ENCODE data around the gene RBM3. TPM values are rescaled to one million over a fixed set of nuclear protein-coding genes. Genes with fewer than 3 reads are reported as not detected.

Gene RBM3
- total and polyA plus RNA-seq, 4 experiments from 2014 or later, result 169 to 282 (median 210) TPM

- ChIA-PET CTCF (ENCODE audit: partially characterized antibody) (no interaction called here), POLR2A (ENCODE audit: partially characterized antibody) (interaction anchor here (1.3 to 1.4 kb wide), 2 partner anchors 11 to 16 kb away, joined by 5 read pairs; partner anchors contain the start of gene RBM3)
- Histone ChIP-seq H3K27ac (ENCODE audit: low read depth, low read length) (no peak overlapping the region), H3K9me3 (ENCODE audit: control insufficient read depth in 1 of 2, low read length in 2 of 2) (no peaks in the 10 kb centered on the region), H3K4me3 (ENCODE audit: low read length in 2 of 2) (no peak overlapping the region), H3K4me1 (ENCODE audit: insufficient read depth, low read length) (no peaks in the 10 kb centered on the region), H3K36me3 (ENCODE audit: insufficient read depth, low read length) (no peaks in the 10 kb centered on the region), H3K27me3 (ENCODE audit: insufficient read depth, low read length) (no peaks in the 10 kb centered on the region)
- H3K36me3 Mint-ChIP-seq, result no peaks in the 10 kb centered on the region
- H3K27me3 Mint-ChIP-seq, result no peaks in the 10 kb centered on the region
- intact Hi-C loops (cut with micrococcal nuclease), result no loop called here
- no peaks in the 10 kb centered on the region for H3K9me3 Mint-ChIP-seq
- H3K4me1 Mint-ChIP-seq, result no peaks in the 10 kb centered on the region
- no peak overlapping the region for H3K4me3 Mint-ChIP-seq
- H3K27ac Mint-ChIP-seq, result peak overlapping the region in 1 of 7 donors; percentile 75
- DNase-seq, result no peak
These were observed 16.2 kb downstream of the RBM3 start for GRCh38 chrX:48590203-48591103.

- Mint-ChIP-seq H3K4me3 (no peak overlapping the region), H3K27ac (no peak overlapping the region), H3K27me3 (no peaks in the 10 kb centered on the region), H3K9me3 (no peaks in the 10 kb centered on the region), H3K4me1 (no peaks in the 10 kb centered on the region), H3K36me3 (no peaks in the 10 kb centered on the region)
- DNase-seq, result no peak
- CTCF ChIA-PET (ENCODE audit: partially characterized antibody), result no interaction called here
- intact Hi-C loops (cut with micrococcal nuclease), result no loop called here
- H3K27ac ChIP-seq (ENCODE audit: low read depth, low read length), result no peak overlapping the region
- POLR2A ChIA-PET (ENCODE audit: partially characterized antibody), result interaction anchor here (1.4 kb wide), 1 partner anchor 17 kb away, joined by 5 read pairs; the partner anchor contains the start of gene RBM3
- no peaks in the 10 kb centered on the region for H3K9me3 ChIP-seq (ENCODE audit: control insufficient read depth in 1 of 2, low read length in 2 of 2)
- H3K4me1 ChIP-seq (ENCODE audit: insufficient read depth, low read length), result no peaks in the 10 kb centered on the region
- no peaks in the 10 kb centered on the region for H3K27me3 ChIP-seq (ENCODE audit: insufficient read depth, low read length)
- H3K4me3 ChIP-seq (ENCODE audit: low read length in 2 of 2), result no peak overlapping the region
- no peaks in the 10 kb centered on the region for H3K36me3 ChIP-seq (ENCODE audit: insufficient read depth, low read length)
These were observed 17.0 kb downstream of the RBM3 start for GRCh38 chrX:48591255-48591791.

GRCh38 chrX:48592971-48593370 lies 18.7 kb downstream of the RBM3 start:
- no peak overlapping the region for H3K27ac ChIP-seq (ENCODE audit: low read depth, low read length)
- H3K9me3 ChIP-seq (ENCODE audit: control insufficient read depth in 1 of 2, low read length in 2 of 2), result no peaks in the 10 kb centered on the region
- H3K27me3 ChIP-seq (ENCODE audit: insufficient read depth, low read length), result no peaks in the 10 kb centered on the region
- H3K4me1 ChIP-seq (ENCODE audit: insufficient read depth, low read length), result peaks cover 4% of the 10 kb centered on the region
- H3K9me3 Mint-ChIP-seq, result peaks cover 0 to under 1% (median 0%) of the 10 kb centered on the region in 8 donors
- intact Hi-C loops (cut with micrococcal nuclease), result no loop called here
- POLR2A ChIA-PET (ENCODE audit: partially characterized antibody), result no interaction called here
- H3K36me3 ChIP-seq (ENCODE audit: insufficient read depth, low read length), result no peaks in the 10 kb centered on the region
- CTCF ChIA-PET (ENCODE audit: partially characterized antibody), result no interaction called here
- no peak overlapping the region for H3K4me3 ChIP-seq (ENCODE audit: low read length in 2 of 2)
- no peak overlapping the region for H3K4me3 Mint-ChIP-seq
- H3K27me3 Mint-ChIP-seq, result no peaks in the 10 kb centered on the region
- peaks cover 3 to 10% (median 5%) of the 10 kb centered on the region in 4 donors for H3K4me1 Mint-ChIP-seq
- H3K36me3 Mint-ChIP-seq, result peaks cover 0 to 8% of the 10 kb centered on the region in 2 donors
- H3K27ac Mint-ChIP-seq, result no peak overlapping the region
- no peak for DNase-seq

- intact Hi-C loops (cut with micrococcal nuclease), result no loop called here
- Mint-ChIP-seq H3K27me3 (no peaks in the 10 kb centered on the region), H3K36me3 (peaks cover 0 to 13% of the 10 kb centered on the region in 2 donors), H3K9me3 (peaks cover 0 to 2% (median 0%) of the 10 kb centered on the region in 8 donors), H3K27ac (no peak overlapping the region), H3K4me1 (peaks cover 7 to 17% (median 13%) of the 10 kb centered on the region in 4 donors), H3K4me3 (no peak overlapping the region)
- H3K27ac ChIP-seq (ENCODE audit: low read depth, low read length), result no peak overlapping the region
- no peak overlapping the region for H3K4me3 ChIP-seq (ENCODE audit: low read length in 2 of 2)
- CTCF ChIA-PET (ENCODE audit: partially characterized antibody), result no interaction called here
- peaks cover 5% of the 10 kb centered on the region for H3K36me3 ChIP-seq (ENCODE audit: insufficient read depth, low read length)
- DNase-seq, result no peak
- no peaks in the 10 kb centered on the region for H3K27me3 ChIP-seq (ENCODE audit: insufficient read depth, low read length)
- H3K9me3 ChIP-seq (ENCODE audit: control insufficient read depth in 1 of 2, low read length in 2 of 2), result no peaks in the 10 kb centered on the region
- H3K4me1 ChIP-seq (ENCODE audit: insufficient read depth, low read length), result peaks cover 12% of the 10 kb centered on the region
- POLR2A ChIA-PET (ENCODE audit: partially characterized antibody), result interaction anchor here (2.6 kb wide), 1 partner anchor 22 kb away, joined by 15 read pairs; the partner anchor contains the start of gene RBM3
These were observed 21.6 kb downstream of the RBM3 start for GRCh38 chrX:48595929-48596328.

- CTCF ChIA-PET (ENCODE audit: partially characterized antibody), result no interaction called here
- peaks cover 7 to 17% (median 13%) of the 10 kb centered on the region in 4 donors for H3K4me1 Mint-ChIP-seq
These were observed 23.3 kb downstream of the RBM3 start, which contains the start of gene WDR13 for GRCh38 chrX:48597353-48598264. TSS of gene WDR13 (plus strand) at chrX:48597492. CDS start at chrX:48597997, 505 bp downstream.

GRCh38 chrX:48598614-48599013 lies 24.3 kb downstream of the RBM3 start:
- intact Hi-C loops (cut with micrococcal nuclease), result no loop called here

More at GRCh38 chrX:48597353-48598264, 23.3 kb downstream of the RBM3 start, which contains the start of gene WDR13:
- intact Hi-C loops (cut with micrococcal nuclease), result loop anchor here (1.0 kb wide), 3 partner anchors 23 to 361 kb away; partner anchors contain the start of genes FTSJ1 and RBM3
- Mint-ChIP-seq H3K27me3 (no peaks in the 10 kb centered on the region), H3K36me3 (peaks cover 0 to 15% of the 10 kb centered on the region in 2 donors), H3K4me3 (peak within 1 kb of the TSS; percentile 90 to 99 (median 97)), H3K9me3 (peaks cover 0 to 2% (median 0%) of the 10 kb centered on the region in 8 donors), H3K27ac (peak within 1 kb of the TSS; percentile 96 to 100 (median 99))
- POLR2A ChIA-PET (ENCODE audit: partially characterized antibody), result interaction anchor here (0.5 to 2.6 kb wide), 9 partner anchors 10 to 781 kb away, joined by 3 to 15 read pairs (median 4); partner anchors contain the start of genes FTSJ1, RBM3 and TBC1D25
- peak within 1 kb of the TSS; percentile 84 to 85 for H3K4me3 ChIP-seq (ENCODE audit: low read length in 2 of 2)
- H3K27ac ChIP-seq (ENCODE audit: low read depth, low read length), result peak within 1 kb of the TSS; percentile 95
- H3K27me3 ChIP-seq (ENCODE audit: insufficient read depth, low read length), result no peaks in the 10 kb centered on the region
- DNase-seq, result peak; percentile 88 to 92 (median 91)
- H3K36me3 ChIP-seq (ENCODE audit: insufficient read depth, low read length), result peaks cover 5% of the 10 kb centered on the region
- H3K9me3 ChIP-seq (ENCODE audit: control insufficient read depth in 1 of 2, low read length in 2 of 2), result no peaks in the 10 kb centered on the region
- H3K4me1 ChIP-seq (ENCODE audit: insufficient read depth, low read length), result peaks cover 12% of the 10 kb centered on the region

More at GRCh38 chrX:48598614-48599013, 24.3 kb downstream of the RBM3 start:
- no peak for DNase-seq
- Mint-ChIP-seq H3K4me1 (peaks cover 7 to 17% (median 13%) of the 10 kb centered on the region in 4 donors), H3K4me3 (peak overlapping the region in 6 of 8 donors; percentile 90 to 99 (median 97)), H3K27ac (peak overlapping the region in 5 of 7 donors; percentile 47 to 100 (median 99)), H3K27me3 (no peaks in the 10 kb centered on the region), H3K9me3 (peaks cover 0 to 2% (median 0%) of the 10 kb centered on the region in 8 donors), H3K36me3 (peaks cover 0 to 18% of the 10 kb centered on the region in 2 donors)
- Histone ChIP-seq H3K27ac (ENCODE audit: low read depth, low read length) (no peak overlapping the region), H3K27me3 (ENCODE audit: insufficient read depth, low read length) (no peaks in the 10 kb centered on the region), H3K36me3 (ENCODE audit: insufficient read depth, low read length) (peaks cover 5% of the 10 kb centered on the region), H3K4me1 (ENCODE audit: insufficient read depth, low read length) (peaks cover 12% of the 10 kb centered on the region), H3K9me3 (ENCODE audit: control insufficient read depth in 1 of 2, low read length in 2 of 2) (no peaks in the 10 kb centered on the region), H3K4me3 (ENCODE audit: low read length in 2 of 2) (no peak overlapping the region)
- ChIA-PET CTCF (ENCODE audit: partially characterized antibody) (no interaction called here), POLR2A (ENCODE audit: partially characterized antibody) (interaction anchor here (0.7 to 1.7 kb wide), 7 partner anchors 9 to 139 kb away, joined by 3 to 13 read pairs (median 4); partner anchors contain the start of genes FTSJ1, RBM3 and TBC1D25)
